ENCODE results near the gene LRP8. TPM values are rescaled to one million over a fixed set of nuclear protein-coding genes. Genes with fewer than 3 reads are reported as not detected.

The LRP8 gene
- total and polyA plus RNA-seq, 2 donors (not counting 1 experiment from before 2014, with no cell fraction given): 7.8 to 9.4 TPM

DNA sequence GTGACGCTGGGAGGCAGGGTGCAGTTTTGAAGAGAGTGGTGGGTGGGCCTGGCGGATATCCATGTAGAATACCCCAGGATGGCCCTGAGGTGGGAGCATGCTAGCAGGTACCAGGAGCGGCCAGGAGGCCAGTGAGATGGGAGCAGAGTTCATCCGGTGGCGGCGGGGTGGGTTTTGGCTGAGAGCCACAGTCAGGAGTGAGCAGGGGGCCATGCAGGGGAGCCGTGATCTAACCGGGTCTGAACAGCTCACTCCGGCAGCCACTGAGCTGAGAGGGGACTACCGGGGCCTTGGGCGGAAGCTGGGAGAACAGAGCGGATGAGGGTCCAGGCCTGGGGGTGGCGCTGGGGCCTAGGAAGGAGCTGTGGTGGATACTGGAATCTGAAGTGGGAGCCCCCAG is 47.6 kb upstream of the LRP8 start:
- CTCF ChIA-PET: interaction anchor here (0.8 kb wide), 1 partner anchor 18 kb away, joined by 3 read pairs; no protein-coding TSS in a partner anchor

DNA sequence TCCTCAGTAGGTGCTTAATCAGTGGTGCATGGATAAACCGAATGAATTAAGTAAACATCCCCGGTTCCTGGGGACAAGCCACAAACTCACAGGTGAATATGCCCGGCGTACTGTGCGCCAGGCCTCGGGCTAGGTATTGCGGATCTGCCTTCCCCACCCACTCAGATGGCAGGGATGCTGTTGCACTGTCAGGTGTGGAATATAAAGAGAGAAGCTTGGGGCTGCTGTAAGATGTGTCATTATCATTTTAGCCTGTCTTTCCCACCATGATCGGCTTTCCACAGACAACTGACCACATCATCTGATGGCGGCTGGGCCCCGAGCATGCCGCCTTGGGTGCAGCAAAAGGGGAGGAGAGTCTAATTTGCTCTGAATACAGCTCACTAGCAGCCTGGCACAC is 45.4 kb upstream of the LRP8 start:
- H3K9me3 Mint-ChIP-seq (ENCODE audit: insufficient read depth): no peaks in the 10 kb centered on the region
- POLR2A ChIA-PET: no interaction called here
- H3K4me1 Mint-ChIP-seq: peaks cover 4% of the 10 kb centered on the region
- H3K9me3 ChIP-seq (ENCODE audit: control extremely low read depth in 1 of 3, control insufficient read depth in 2 of 3, insufficient read depth in 1 of 3, low read length in 2 of 3): no peaks in the 10 kb centered on the region
- H3K4me2 ChIP-seq (replicated peaks; ENCODE audit: low read depth, low read length, poor library complexity, severe bottlenecking): no peak overlapping the region
- 91% methylated on average over 4 of the region's 11 CpGs for WGBS (ENCODE audit: insufficient coverage)
- CTCF ChIA-PET: no interaction called here
- DNase-seq (no peak), ATAC-seq (ENCODE audit: low read depth) (no peak)
- H2AFZ ChIP-seq (ENCODE audit: insufficient read depth, low read depth, low read length, poor library complexity, severe bottlenecking): no peak overlapping the region
- no peak overlapping the region for H3K27ac Mint-ChIP-seq
- H3K27ac ChIP-seq (ENCODE audit: low read length in 2 of 2): no peak overlapping the region
- H3K4me3 Mint-ChIP-seq: no peak overlapping the region
- H3K27me3 ChIP-seq (replicated peaks in 1 of 4; ENCODE audit: control extremely low read depth in 1 of 4, control insufficient read depth in 3 of 4, insufficient read depth in 4 of 4, low read length in 3 of 4): no peaks in the 10 kb centered on the region
- H3K4me1 ChIP-seq (ENCODE audit: control insufficient read depth in 2 of 2, insufficient read depth in 2 of 2, low read length in 2 of 2): peaks cover 5 to 9% of the 10 kb centered on the region in 2 donors
- no peak overlapping the region for H3K9ac ChIP-seq (ENCODE audit: low read length)
- no peaks in the 10 kb centered on the region for H3K27me3 Mint-ChIP-seq
- no peaks in the 10 kb centered on the region for H3K79me2 ChIP-seq (ENCODE audit: control insufficient read depth, insufficient read depth, low read length)
- TF ChIP-seq EZH2 (IDR thresholded peaks at IDR 0.05; ENCODE audit: borderline replicate concordance, insufficient read depth, low read depth, low read length, poor library complexity, severe bottlenecking): no peak
- TF ChIP-seq, protein P1, sequence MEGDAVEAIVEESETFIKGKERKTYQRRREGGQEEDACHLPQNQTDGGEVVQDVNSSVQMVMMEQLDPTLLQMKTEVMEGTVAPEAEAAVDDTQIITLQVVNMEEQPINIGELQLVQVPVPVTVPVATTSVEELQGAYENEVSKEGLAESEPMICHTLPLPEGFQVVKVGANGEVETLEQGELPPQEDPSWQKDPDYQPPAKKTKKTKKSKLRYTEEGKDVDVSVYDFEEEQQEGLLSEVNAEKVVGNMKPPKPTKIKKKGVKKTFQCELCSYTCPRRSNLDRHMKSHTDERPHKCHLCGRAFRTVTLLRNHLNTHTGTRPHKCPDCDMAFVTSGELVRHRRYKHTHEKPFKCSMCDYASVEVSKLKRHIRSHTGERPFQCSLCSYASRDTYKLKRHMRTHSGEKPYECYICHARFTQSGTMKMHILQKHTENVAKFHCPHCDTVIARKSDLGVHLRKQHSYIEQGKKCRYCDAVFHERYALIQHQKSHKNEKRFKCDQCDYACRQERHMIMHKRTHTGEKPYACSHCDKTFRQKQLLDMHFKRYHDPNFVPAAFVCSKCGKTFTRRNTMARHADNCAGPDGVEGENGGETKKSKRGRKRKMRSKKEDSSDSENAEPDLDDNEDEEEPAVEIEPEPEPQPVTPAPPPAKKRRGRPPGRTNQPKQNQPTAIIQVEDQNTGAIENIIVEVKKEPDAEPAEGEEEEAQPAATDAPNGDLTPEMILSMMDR (IDR thresholded peaks at IDR 0.05): no peak
- H4K20me1 ChIP-seq (ENCODE audit: control insufficient read depth, insufficient read depth, low read length, poor library complexity, severe bottlenecking): no peaks in the 10 kb centered on the region
- H3K4me3 ChIP-seq (ENCODE audit: control extremely low read depth in 1 of 5, extremely low read depth in 1 of 5, insufficient read depth in 1 of 5, low read depth in 2 of 5, low read length in 4 of 5): no peak overlapping the region
- intact Hi-C loops (cut with micrococcal nuclease): no loop called here
- no peaks in the 10 kb centered on the region for H3K36me3 ChIP-seq (replicated peaks in 1 of 2; ENCODE audit: control extremely low read depth in 1 of 2, control insufficient read depth in 1 of 2, extremely low read depth in 1 of 2, insufficient read depth in 2 of 2, low read length in 1 of 2)

More for the DNA sequence above, 47.6 kb upstream of the LRP8 start:
- WGBS (ENCODE audit: insufficient coverage): 97% methylated on average over 13 of the region's 13 CpGs
- no peak overlapping the region for H3K9ac ChIP-seq (ENCODE audit: low read length)
- no peaks in the 10 kb centered on the region for H3K27me3 ChIP-seq (replicated peaks in 1 of 4; ENCODE audit: control extremely low read depth in 1 of 4, control insufficient read depth in 3 of 4, insufficient read depth in 4 of 4, low read length in 3 of 4)
- H3K4me1 ChIP-seq (ENCODE audit: control insufficient read depth in 2 of 2, insufficient read depth in 2 of 2, low read length in 2 of 2): no peaks in the 10 kb centered on the region
- no peaks in the 10 kb centered on the region for H4K20me1 ChIP-seq (ENCODE audit: control insufficient read depth, insufficient read depth, low read length, poor library complexity, severe bottlenecking)
- intact Hi-C loops (cut with micrococcal nuclease): no loop called here
- Mint-ChIP-seq H3K4me1 (no peaks in the 10 kb centered on the region), H3K27ac (no peak overlapping the region), H3K4me3 (no peak overlapping the region), H3K9me3 (ENCODE audit: insufficient read depth) (no peaks in the 10 kb centered on the region), H3K27me3 (peaks cover 5% of the 10 kb centered on the region)
- no peak overlapping the region for H3K4me3 ChIP-seq (ENCODE audit: control extremely low read depth in 1 of 5, extremely low read depth in 1 of 5, insufficient read depth in 1 of 5, low read depth in 2 of 5, low read length in 4 of 5)
- TF ChIP-seq EZH2 (IDR thresholded peaks at IDR 0.05; ENCODE audit: borderline replicate concordance, insufficient read depth, low read depth, low read length, poor library complexity, severe bottlenecking): no peak
- TF ChIP-seq, protein P1 (IDR thresholded peaks at IDR 0.05): no peak
- no peaks in the 10 kb centered on the region for H3K79me2 ChIP-seq (ENCODE audit: control insufficient read depth, insufficient read depth, low read length)
- no peak overlapping the region for H3K4me2 ChIP-seq (replicated peaks; ENCODE audit: low read depth, low read length, poor library complexity, severe bottlenecking)
- H2AFZ ChIP-seq (ENCODE audit: insufficient read depth, low read depth, low read length, poor library complexity, severe bottlenecking): no peak overlapping the region
- no peak for ATAC-seq (ENCODE audit: low read depth)
- no peak overlapping the region for H3K27ac ChIP-seq (ENCODE audit: low read length in 2 of 2)
- no peaks in the 10 kb centered on the region for H3K36me3 ChIP-seq (replicated peaks in 1 of 2; ENCODE audit: control extremely low read depth in 1 of 2, control insufficient read depth in 1 of 2, extremely low read depth in 1 of 2, insufficient read depth in 2 of 2, low read length in 1 of 2)
- no peak for DNase-seq
- H3K9me3 ChIP-seq (ENCODE audit: control extremely low read depth in 1 of 3, control insufficient read depth in 2 of 3, insufficient read depth in 1 of 3, low read length in 2 of 3): no peaks in the 10 kb centered on the region
- POLR2A ChIA-PET: interaction anchor here (0.7 kb wide), 1 partner anchor 107 kb away, joined by 6 read pairs; no protein-coding TSS in a partner anchor

All from B cell (primary cell).